ENCODE results near the gene EXT2.

EXT2 gene

GRCh38 chr11:44264761-44265160 lies 169.3 kb downstream of the EXT2 start:
- no peak for DNase-seq (ENCODE audit: low read depth in 2 of 3, low spot score in 1 of 3)

DNA sequence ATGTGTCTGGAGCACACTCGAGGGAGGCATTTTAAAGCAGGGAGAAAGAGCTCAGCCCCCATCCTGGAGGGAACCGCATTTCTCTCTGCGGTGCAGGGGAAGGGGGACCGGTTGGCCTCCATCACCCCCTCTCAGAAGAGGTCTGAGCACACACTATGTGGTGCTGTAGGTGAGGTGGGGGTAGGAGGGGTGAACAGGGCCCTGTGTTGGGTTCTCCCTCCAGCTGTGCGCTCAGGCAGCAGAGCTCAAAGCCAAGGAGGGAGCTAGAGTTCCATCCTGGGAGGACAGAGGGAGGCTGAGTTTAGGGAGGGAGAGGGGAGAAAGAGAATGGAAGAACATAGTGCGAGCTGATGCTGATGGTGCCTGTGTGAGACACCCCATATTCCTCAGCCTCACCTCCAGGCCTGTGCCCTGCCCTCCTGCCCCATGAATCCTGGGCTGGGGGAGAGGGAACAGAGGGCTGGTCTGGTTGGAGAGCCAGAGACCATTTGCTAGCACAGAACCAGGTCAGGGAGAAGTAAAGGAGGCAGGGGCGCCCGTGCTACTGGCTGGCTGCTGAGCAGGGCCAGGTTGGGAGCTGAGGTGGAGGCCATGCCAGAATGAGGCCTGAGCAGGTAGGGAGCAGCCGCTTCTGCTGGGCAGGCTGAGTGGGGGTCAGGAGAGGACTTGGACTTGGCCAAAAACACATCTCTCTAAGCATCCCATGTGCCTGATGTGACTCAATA lies 170.7 kb downstream of the EXT2 start:
- DNase-seq (ENCODE audit: low read depth in 2 of 3, low spot score in 1 of 3): no peak

DNA sequence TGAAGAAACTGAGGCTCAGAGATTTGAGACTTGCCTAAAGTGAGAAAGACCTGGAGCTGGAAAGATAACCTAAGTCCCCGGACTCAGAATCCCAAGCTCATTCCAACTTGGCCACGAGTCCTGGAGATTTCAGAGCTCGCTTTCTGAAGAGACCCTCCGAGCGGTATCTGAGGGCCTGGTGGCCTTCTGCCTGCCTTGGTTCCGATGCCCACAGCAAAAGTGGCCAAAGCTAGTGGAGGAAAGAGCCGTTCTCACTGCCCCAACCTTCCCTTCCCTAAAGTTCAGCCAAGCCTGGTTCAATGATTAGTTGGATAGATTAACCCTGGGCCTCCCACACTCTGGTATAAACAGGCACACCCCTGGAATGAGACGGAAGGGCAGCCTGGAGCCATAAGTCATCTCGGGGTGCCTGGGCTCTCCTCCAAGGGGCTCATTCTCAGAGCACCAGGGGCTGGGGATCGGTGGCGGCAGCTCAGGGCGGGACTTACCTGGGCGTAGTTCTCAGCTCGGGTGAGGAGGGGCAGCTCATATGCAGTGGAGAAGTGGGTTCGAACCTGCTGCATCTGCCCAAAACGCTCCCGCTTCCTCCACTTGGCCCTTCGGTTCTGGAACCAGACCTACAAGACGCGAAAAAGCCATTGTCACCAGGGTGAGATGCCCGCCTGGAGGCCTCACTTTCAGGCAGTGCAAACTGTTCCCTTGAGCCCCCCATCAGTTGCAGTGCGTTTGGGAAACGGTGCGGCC lies 171.7 kb downstream of the EXT2 start:
- DNase-seq (ENCODE audit: low read depth in 2 of 3, low spot score in 1 of 3): no peak

DNA sequence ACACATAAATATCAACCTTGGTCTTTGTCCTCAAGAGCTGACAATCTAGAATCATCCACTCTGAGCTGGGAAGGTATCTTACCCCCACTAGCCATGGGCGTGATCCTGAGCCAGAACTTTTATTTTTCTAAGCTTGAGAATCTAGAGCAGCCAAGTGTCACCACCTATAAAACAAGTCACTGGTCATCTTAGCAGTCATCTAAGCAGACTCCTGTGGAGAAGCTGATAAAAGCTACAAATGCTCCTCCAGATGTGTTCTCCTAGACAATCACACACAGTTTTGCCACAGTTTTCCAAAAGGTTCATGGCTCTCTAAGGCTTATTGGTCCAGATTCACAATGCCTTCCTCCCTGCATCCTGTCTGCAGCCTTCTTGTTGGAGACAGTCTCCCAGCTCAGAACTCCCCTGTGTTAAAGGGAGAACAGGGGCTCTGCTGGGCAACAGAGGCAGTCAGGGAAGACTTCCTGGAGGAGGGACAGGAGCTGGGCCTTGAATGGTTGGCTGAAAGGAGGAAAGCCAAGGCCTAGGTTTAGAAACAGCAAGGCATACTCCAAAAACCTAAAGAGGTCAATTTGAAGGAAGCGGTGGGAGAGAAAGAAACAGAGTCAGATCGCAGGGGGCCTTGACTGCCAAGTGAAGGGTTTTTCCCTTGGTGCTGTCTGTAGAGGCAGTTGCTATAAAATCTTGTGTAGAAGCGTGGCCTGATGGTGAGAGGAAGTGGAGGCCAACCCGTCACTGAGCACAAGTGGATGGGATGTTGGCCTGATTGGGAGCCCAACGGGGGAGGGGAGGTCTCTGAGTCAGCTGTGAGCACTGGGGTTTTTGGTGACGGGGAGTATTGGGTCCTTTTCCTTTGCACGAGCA lies 172.5 kb downstream of the EXT2 start:
- DNase-seq (ENCODE audit: low read depth in 2 of 3, low spot score in 1 of 3): no peak

GRCh38 chr11:44268614-44269080 lies 173.2 kb downstream of the EXT2 start:
- DNase-seq (ENCODE audit: low read depth in 2 of 3, low spot score in 1 of 3): no peak

DNA sequence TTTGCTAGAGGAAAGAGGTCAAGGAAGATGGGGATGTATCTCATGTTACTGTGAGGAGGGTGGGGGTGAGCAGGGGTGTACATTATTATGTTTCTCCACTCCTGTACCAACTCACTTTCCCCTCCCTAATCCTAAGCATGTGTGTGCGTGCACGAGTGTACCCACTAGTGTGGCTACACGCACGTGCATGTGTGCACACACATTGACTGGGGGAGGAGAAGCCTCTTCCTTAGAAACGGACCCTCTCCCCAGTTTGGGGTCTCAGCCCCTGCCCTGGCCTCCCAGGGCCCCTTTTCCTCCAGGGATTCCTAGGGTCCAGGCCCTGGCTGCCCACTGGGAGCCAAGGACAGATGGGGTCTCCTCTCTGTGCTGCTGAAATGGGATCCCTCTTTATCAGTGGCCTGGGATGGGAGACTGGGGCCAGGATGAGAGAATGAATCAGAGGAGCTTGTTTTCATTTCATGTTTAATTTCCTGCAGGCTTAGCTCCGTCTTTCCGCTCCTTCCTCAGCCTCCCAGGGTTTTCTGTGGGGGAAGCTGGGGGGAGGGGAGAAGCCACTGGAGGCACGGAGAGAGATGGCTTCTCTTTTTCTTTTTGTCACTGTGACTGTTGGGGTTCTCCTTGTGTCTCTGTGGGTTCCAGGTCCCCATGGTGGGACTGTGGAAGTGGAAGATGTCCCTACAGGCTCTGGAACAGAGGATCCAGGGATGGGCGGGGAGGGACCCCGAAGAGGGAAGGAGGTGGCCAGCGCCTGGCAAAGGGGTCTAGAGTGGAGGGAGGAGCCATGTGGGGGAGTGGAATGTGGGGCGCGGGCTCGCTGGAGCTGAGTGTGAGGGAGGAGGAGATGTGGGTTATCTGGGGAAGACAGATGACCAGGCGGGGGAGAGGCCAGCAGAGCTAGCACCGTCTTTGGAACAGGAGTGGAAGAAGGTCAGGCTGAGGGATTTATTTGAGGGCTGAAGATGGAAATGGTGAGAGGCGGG lies 174.2 kb downstream of the EXT2 start:
- DNase-seq (ENCODE audit: low read depth in 2 of 3, low spot score in 1 of 3): no peak

DNA sequence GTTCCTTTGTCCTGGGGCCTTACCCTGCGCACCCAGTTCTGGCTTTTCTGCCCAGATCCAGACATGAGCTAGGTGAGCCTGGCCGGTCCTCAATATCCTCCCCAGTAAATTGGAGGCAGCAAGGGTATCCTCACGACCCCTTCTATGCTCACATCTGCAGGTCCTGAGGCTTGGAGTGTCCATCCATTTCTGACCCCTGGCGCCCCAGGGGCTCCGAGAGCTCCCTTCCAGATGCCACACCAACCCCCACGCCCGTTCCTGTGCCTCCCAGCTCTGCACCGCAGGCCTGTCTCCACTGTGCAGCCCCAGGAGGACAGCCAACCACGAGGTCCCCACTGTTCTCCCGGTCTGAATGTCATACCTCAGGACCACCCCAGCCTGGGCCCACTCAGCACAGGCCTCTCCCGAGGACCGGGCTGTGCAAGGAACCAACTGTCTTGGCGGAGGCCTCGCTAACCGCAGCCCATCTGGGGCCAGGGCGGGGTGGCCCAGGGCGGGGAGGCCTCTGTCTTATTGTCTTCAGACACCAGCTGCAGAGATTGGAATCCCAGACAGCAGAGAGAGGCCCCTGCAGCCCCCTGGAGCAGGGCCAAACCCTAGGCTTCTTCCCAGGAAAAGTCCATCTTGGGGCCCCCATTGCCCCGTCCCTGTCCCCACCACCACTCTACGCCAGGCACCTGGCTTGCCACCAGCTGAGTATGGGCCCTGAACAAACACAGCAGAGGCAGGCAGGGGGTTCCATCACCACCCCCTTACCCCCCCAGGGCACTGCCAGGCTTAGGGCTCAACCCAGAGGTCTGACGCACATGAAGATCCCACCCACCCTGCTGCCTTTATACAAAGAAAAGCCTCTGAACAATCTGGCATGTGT lies 175.2 kb downstream of the EXT2 start:
- DNase-seq (ENCODE audit: low read depth in 2 of 3, low spot score in 1 of 3): no peak

GRCh38 chr11:44271286-44271685 lies 175.8 kb downstream of the EXT2 start:
- no peak for DNase-seq (ENCODE audit: low read depth in 2 of 3, low spot score in 1 of 3)

- DNase-seq (ENCODE audit: low read depth in 2 of 3, low spot score in 1 of 3): no peak
Measured at GRCh38 chr11:44274404-44274803, 178.9 kb downstream of the EXT2 start.

DNA sequence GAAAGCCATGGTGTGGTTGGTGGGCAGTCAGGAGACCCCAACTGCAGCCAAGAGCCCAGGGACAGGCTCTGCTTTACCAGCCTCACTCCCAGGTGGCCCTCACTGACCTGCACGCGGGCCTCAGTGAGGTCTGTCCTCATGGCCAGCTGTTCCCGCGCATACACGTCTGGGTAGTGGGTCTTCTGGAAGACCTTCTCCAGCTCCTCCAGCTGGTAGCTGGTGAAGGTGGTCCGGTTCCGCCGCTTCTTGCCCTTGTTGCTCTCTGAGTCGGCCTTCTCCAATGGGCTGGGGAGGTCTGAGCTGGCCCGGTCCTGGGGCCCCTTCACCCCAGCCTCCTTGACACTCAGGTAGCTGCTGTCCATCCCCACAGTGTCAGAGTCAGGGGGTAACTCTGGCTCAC lies 179.8 kb downstream of the EXT2 start:
- no peak for DNase-seq (ENCODE audit: low read depth in 2 of 3, low spot score in 1 of 3)

GRCh38 chr11:44275961-44276550 lies 180.6 kb downstream of the EXT2 start:
- no peak for DNase-seq (ENCODE audit: low read depth in 2 of 3, low spot score in 1 of 3)

DNA sequence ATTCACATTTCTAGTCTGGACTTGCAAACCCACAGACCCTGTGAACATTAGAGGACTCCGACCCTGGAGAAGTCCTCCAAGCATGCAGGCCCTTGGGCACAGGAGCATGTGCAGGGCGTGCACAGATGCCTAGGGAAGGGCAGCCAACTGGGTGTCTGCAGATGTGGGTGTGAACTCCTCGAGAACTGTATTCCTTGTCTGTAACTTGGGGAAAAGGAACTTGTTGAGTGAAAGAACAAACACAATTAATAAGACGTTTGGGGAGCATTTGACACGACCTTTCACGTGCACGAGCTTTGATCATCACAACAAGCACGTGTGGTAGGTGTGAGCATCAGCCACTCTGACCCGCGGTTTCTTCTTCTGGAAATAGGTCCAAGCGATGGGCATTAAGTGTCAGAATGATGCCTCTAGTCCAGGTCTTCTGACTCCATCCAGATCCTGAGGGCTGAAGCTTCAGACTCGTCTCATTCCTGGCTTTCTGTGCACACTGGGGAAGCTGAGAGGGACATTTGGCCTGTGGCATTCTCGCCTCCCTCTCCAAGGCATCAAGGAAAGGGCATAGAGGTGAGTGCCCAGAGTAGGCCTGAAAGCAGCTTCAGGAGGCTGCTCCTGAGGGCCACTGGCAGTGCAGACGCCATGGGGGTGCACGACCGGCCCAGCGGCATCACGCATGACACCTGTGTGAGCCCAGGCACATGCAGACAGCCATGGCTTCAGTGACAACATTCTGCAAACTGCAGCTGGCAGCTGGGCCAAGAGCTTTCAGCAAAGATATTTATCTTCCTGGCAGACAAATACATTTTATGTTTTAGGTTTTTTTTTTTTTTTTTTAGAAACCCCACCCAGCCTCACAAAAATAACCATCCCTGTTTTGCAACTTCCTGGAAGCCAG lies 182.0 kb downstream of the EXT2 start:
- DNase-seq (ENCODE audit: low read depth in 2 of 3, low spot score in 1 of 3): no peak

- DNase-seq (ENCODE audit: low read depth in 2 of 3, low spot score in 1 of 3): no peak
Measured at GRCh38 chr11:44279483-44279882, 184.0 kb downstream of the EXT2 start.

DNA sequence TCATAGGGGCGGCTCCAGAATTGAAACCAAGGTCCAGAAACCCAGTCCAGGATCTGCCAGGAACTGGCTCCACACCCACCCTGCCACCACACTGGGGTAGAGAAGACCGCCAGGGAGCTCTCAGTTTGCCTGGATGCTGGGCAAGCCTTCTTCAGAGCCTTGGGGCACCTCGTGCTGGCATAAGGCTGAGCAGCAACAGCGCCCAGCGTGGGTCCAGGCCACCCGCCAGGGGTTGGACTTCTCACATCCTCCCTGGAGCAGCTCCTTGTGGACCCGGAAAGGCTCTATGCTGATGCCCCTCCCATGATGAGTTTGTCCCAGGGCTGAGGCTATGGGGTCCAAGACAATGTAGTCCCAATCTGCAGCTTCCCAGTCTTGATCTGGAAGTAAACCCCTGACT lies 184.8 kb downstream of the EXT2 start:
- DNase-seq (ENCODE audit: low read depth in 2 of 3, low spot score in 1 of 3): no peak

GRCh38 chr11:44281151-44281550 lies 185.7 kb downstream of the EXT2 start:
- DNase-seq (ENCODE audit: low read depth in 2 of 3, low spot score in 1 of 3): no peak

DNA sequence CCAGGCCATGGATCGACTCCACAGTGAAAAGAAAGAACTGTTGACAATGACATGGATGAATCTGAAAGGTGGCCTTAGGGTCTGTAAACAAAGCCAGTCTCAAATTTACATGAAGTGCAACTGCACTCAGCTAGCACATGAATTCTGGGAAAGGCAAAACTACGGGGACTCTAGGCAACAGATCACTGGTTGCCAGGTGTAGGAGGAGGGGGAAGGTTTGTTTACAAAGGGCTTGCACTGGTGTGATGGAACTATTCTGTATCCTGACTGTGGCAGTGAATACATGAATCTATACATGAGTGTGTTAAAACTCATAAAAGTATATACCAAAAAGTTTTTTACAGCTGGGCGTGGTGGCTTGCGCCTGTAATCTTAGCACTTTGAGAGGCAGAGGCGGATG lies 187.1 kb downstream of the EXT2 start:
- DNase-seq (ENCODE audit: low read depth in 2 of 3, low spot score in 1 of 3): no peak

- no peak for DNase-seq (ENCODE audit: low read depth in 2 of 3, low spot score in 1 of 3)
Measured at GRCh38 chr11:44285756-44286155, 190.3 kb downstream of the EXT2 start.

GRCh38 chr11:44286268-44286880 lies 190.9 kb downstream of the EXT2 start:
- DNase-seq (ENCODE audit: low read depth in 2 of 3, low spot score in 1 of 3): peak; percentile 34 to 64 (median 42)
